GM12878 (cell line): ENCODE data around the gene CHAF1A. TPM values are rescaled to one million over a fixed set of nuclear protein-coding genes. Genes with fewer than 3 reads are reported as not detected.
A peak's percentile ranks its signal among the peaks of the same experiment; 100 is the strongest.

Experiments used
- ATAC-seq: fragments of 200-7000 bp; cut with Tn5 transposase; 3 replicates; pipeline ENCODE4 v1.9.1; 2020; ENCODE audit warnings: mild to moderate bottlenecking, moderate library complexity
- BruUV-seq: library from RNA; stranded (reverse); fragments of 400-500 nt; replicated peaks from 2 replicates; lab custom pipeline; 2021; lab: Mats Ljungman, UMichigan
- CTCF ChIA-PET: fragments of 300-600 bp; sonication (Branson Sonifier 250); formaldehyde crosslinking; extraction: SDS; loops from one replicate; lab custom pipeline; 2021; ENCODE audit warnings: inconsistent platforms; lab: Yijun Ruan, JAX
- POLR2A ChIA-PET: fragments of 350-600 bp; formaldehyde crosslinking; extraction: SDS; loops from one replicate; lab custom pipeline; 2021; ENCODE audit warnings: inconsistent platforms; lab: Charles Lee
- RAD21 ChIA-PET: fragments of 300-600 bp; sonication (Branson Sonifier 250); formaldehyde crosslinking; loops from one replicate; lab custom pipeline; 2023; ENCODE audit warnings: antibody characterized with exemption; ENCODE audit not compliant: unreplicated experiment; lab: Charles Lee
- SMC1A ChIA-PET: fragments of 300-600 bp; sonication (Branson Sonifier 250); formaldehyde crosslinking; loops from one replicate; lab custom pipeline; 2023; ENCODE audit not compliant: unreplicated experiment, uncharacterized antibody; lab: Charles Lee
- DNase-seq: peaks from one replicate; pipeline ENCODE4 v3.0.0-alpha.2; 2011; ENCODE audit warnings: low read depth, low spot score
- FAIRE-seq: peaks from 3 replicates; lab custom pipeline; 2011; peaks lifted over from hg19 to GRCh38; lab: Jason Lieb, UNC
- H2AFZ ChIP-seq: 2 replicates; pipeline ENCODE4 v1.6.0; 2011; ENCODE audit warnings: low read depth, low read length, control low read depth; ENCODE audit not compliant: control insufficient read depth
- H3K27ac ChIP-seq: 2 replicates; pipeline ENCODE4 v1.5.1; 2011; ENCODE audit warnings: control low read depth; ENCODE audit not compliant: control insufficient read depth, insufficient read depth
- H3K27me3 ChIP-seq, 2 experiments: replicated peaks in 1 of 2; 2 replicates each; pipeline versions ENCODE4 v1.6.0 to v1.6.1; 2011; ENCODE audit warnings: low read length in 1 of 2; ENCODE audit not compliant: control insufficient read depth in 2 of 2, insufficient read depth in 2 of 2
- H3K36me3 ChIP-seq, 2 experiments: 2 replicates each; pipeline ENCODE4 v1.5.1; 2011; ENCODE audit warnings: low read length in 1 of 2; ENCODE audit not compliant: control insufficient read depth in 2 of 2, insufficient read depth in 2 of 2
- H3K4me1 ChIP-seq: 2 replicates; pipeline ENCODE4 v1.6.1; 2011; ENCODE audit warnings: mild to moderate bottlenecking, low read length, moderate library complexity, mixed read lengths; ENCODE audit not compliant: control insufficient read depth, insufficient read depth
- H3K4me2 ChIP-seq: 2 replicates; pipeline ENCODE4 v1.6.0; 2011; ENCODE audit warnings: control low read depth; ENCODE audit not compliant: control insufficient read depth, insufficient read depth
- H3K4me3 ChIP-seq: fragments of 200-600 bp; sonication (generic); 2 replicates; pipeline ENCODE4 v1.5.1; 2016
- H3K79me2 ChIP-seq: 2 replicates; pipeline ENCODE4 v1.6.0; 2011; ENCODE audit warnings: low read length; ENCODE audit not compliant: control insufficient read depth, insufficient read depth
- H3K9ac ChIP-seq: 2 replicates; pipeline ENCODE4 v1.8.0; 2011; ENCODE audit warnings: low read length, control low read depth, mixed read lengths; ENCODE audit not compliant: control insufficient read depth, insufficient read depth
- H3K9me3 ChIP-seq: replicated peaks from 3 replicates; pipeline ENCODE4 v1.5.1; 2011; ENCODE audit warnings: mild to moderate bottlenecking, low read length; ENCODE audit not compliant: control insufficient read depth, insufficient read depth
- H4K20me1 ChIP-seq: 2 replicates; pipeline ENCODE4 v1.6.0; 2011; ENCODE audit not compliant: control insufficient read depth, insufficient read depth
- BCL11A ChIP-seq: IDR thresholded peaks from 2 replicates; pipeline ENCODE4 v1.6.1; 2011; ENCODE audit warnings: low read depth, low read length
- EED ChIP-seq: sonication (generic); IDR thresholded peaks from 2 replicates; pipeline ENCODE4 v1.6.1; 2016; ENCODE audit warnings: antibody characterized with exemption, low read depth
- FOXK2 ChIP-seq: fragments of 450-650 bp; IDR thresholded peaks from 2 replicates; pipeline ENCODE4 v1.6.1; 2017; ENCODE audit warnings: mild to moderate bottlenecking, moderate library complexity
- LARP7 ChIP-seq: fragments of 450-650 bp; IDR thresholded peaks from 2 replicates; pipeline ENCODE4 v1.6.1; 2017; ENCODE audit warnings: mild to moderate bottlenecking
- MEF2B ChIP-seq: fragments of 450-650 bp; IDR thresholded peaks from 2 replicates; pipeline ENCODE4 v1.6.1; 2018; ENCODE audit warnings: mild to moderate bottlenecking, moderate library complexity; ENCODE audit not compliant: partially characterized antibody, poor library complexity, severe bottlenecking
- POLR2AphosphoS5 ChIP-seq: IDR thresholded peaks from 2 replicates; pipeline ENCODE4 v1.6.1; 2011; ENCODE audit warnings: mild to moderate bottlenecking, low read length, inconsistent platforms
- WRNIP1 ChIP-seq: IDR thresholded peaks from 2 replicates; pipeline ENCODE4 v1.6.1; 2011; ENCODE audit warnings: low read depth, low read length, improper control_type of control experiment, borderline replicate concordance
- ZNF622 ChIP-seq: fragments of 450-650 bp; IDR thresholded peaks from 2 replicates; pipeline ENCODE4 v1.6.1; 2017; ENCODE audit warnings: mild to moderate bottlenecking, inconsistent platforms
- WGBS: methylation state at CpG from one replicate; pipeline ENCODE4 v1.1.6; 2016; ENCODE audit warnings: low lambda C conversion rate; ENCODE audit not compliant: insufficient replicate concordance, insufficient coverage; ENCODE audit errors: missing lambda C conversion rate; 5-methylcytosine and 5-hydroxymethylcytosine counted together
- in situ Hi-C: fragments of 300-500 bp; cut with MboI; formaldehyde crosslinking; loops from 9 replicates; pipeline ENCODE4 v1.14.3; 2018; ENCODE audit warnings: mixed read lengths
- intact Hi-C: fragments of 100-400 bp; cut with micrococcal nuclease; formaldehyde crosslinking; loops from one replicate; pipeline ENCODE4 v1.14.2; 2022; ENCODE audit not compliant: unreplicated experiment
- polyA plus RNA-seq, 11 experiments: library from polyadenylated mRNA; depleted of rRNA in 4 of 11; unstranded in 6 of 11; stranded (reverse) in 5 of 11; fragments of >200 nt; fragmentation: Nextera tagmentation in 4 of 11; fragmentation: Illumina TruSeq in 1 of 11; extraction: Ambion mirVana in 4 of 11; extraction: Trizol in 1 of 11; gene quantifications; 1 replicate in 1 of 11; 2 replicates in 10 of 11; pipeline versions ENCODE4 v1.2.1 to v1.2.3, GENCODE V29; 2011 to 2016; ENCODE audit warnings: inconsistent platforms in 2 of 11, missing spikeins in 2 of 11, low read depth in 1 of 11
- total RNA-seq, 4 experiments: library from RNA; depleted of rRNA in 3 of 4; stranded (reverse); fragments of >200 nt in 3 of 4; fragmentation: Illumina TruSeq in 1 of 4; extraction: Trizol in 1 of 4; gene quantifications; 2 replicates each; pipeline versions ENCODE4 v1.2.1 to v1.2.3, GENCODE V29; 2013 to 2021
- TF ChIP-seq, protein P1 (sequence below): fragments of 450-650 bp; IDR thresholded peaks from 2 replicates; pipeline ENCODE4 v1.6.1; 2016; ENCODE audit warnings: mild to moderate bottlenecking

CHAF1A gene
- total and polyA plus RNA-seq, 10 of the 15 experiments (the other 5 are each of a cell fraction or from before 2014, with no cell fraction given), result 1.3 to 69.1 (median 34.2) TPM

DNA sequence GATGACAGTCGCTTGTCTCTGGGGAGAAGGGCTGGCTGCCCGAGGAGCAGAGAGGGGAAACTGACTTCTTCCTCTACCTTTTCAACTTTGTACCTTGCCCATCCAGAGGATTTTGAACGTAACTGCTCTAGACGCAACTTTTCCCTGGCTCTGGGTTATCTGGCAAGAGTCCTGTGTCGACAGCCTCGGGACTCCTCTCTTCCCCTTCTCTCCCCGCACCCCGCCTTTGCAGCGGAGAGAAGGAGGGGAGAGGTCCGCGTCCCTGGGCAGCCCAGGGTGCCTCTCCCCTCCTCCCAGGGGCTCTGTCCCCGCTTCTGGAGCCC, 2.7 kb upstream of the CHAF1A start:
- H3K79me2 ChIP-seq, result peaks cover 76% of the 10 kb centered on the region
- H3K9ac ChIP-seq, result peak overlapping the region; percentile 80
- H3K36me3 ChIP-seq, result peaks cover 2 to 10% of the 10 kb centered on the region in 2 experiments; a peak in 3 of 4 replicates
- peak overlapping the region; percentile 33 for H2AFZ ChIP-seq
- H3K27ac ChIP-seq, result peak overlapping the region; percentile 92
- ChIA-PET SMC1A (interaction anchor here (0.6 to 2.9 kb wide), 3 partner anchors 24 to 116 kb away, joined by 3 to 13 read pairs (median 13); partner anchors contain the start of gene MPND), RAD21 (interaction anchor here (0.6 to 1.4 kb wide), 5 partner anchors 18 to 70 kb away, joined by 3 to 13 read pairs (median 4); partner anchors contain the start of gene MPND), POLR2A (interaction anchor here (1.1 to 1.6 kb wide), 3 partner anchors 20 to 25 kb away, joined by 5 to 11 read pairs (median 7); no protein-coding TSS in a partner anchor), CTCF (interaction anchor here (1.0 to 1.4 kb wide), 8 partner anchors 18 to 133 kb away, joined by 3 to 16 read pairs (median 6); partner anchors contain the start of gene MPND)
- FAIRE-seq (no peak), ATAC-seq (peak; percentile 26), DNase-seq (no peak)
- no TSS peak for BruUV-seq
- H3K27me3 ChIP-seq, result no peaks in the 10 kb centered on the region
- peak overlapping the region; percentile 81 for H3K4me3 ChIP-seq
- TF ChIP-seq EED (0 out of 2 replicates have a peak, but pooled peaks have one; percentile 0), WRNIP1 (0 out of 2 replicates have a peak, but pooled peaks have one; percentile 71), FOXK2 (no peak), BCL11A (no peak), ZNF622 (no peak), MEF2B (peak; percentile 8), LARP7 (no peak), POLR2AphosphoS5 (peak; percentile 40; the same call in 1 of the 2 replicates)
- TF ChIP-seq, protein P1, sequence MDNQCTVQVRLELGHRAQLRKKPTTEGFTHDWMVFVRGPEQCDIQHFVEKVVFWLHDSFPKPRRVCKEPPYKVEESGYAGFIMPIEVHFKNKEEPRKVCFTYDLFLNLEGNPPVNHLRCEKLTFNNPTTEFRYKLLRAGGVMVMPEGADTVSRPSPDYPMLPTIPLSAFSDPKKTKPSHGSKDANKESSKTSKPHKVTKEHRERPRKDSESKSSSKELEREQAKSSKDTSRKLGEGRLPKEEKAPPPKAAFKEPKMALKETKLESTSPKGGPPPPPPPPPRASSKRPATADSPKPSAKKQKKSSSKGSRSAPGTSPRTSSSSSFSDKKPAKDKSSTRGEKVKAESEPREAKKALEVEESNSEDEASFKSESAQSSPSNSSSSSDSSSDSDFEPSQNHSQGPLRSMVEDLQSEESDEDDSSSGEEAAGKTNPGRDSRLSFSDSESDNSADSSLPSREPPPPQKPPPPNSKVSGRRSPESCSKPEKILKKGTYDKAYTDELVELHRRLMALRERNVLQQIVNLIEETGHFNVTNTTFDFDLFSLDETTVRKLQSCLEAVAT, result no peak
- in situ Hi-C loops, result no loop called here
- H3K4me2 ChIP-seq, result peak overlapping the region; percentile 52
- peaks cover 4% of the 10 kb centered on the region for H3K4me1 ChIP-seq
- peaks cover 3% of the 10 kb centered on the region; the same call in 1 of the 2 replicates for H4K20me1 ChIP-seq
- WGBS, result 0% methylated on average over 11 of the region's 12 CpGs
- H3K9me3 ChIP-seq, result no peaks in the 10 kb centered on the region
- intact Hi-C loops, result loop anchor here (1.0 to 5.0 kb wide), 3 partner anchors 30 to 412 kb away; partner anchors contain the start of gene EEF2
